ENCODE measurements around the gene SLC16A10.
"Not testable (repeated sequence)": the region's sequence is repeated elsewhere in the genome, so short reads cannot be mapped to it uniquely, and the experiment has no call there.

SLC16A10 gene

GRCh38 chr6:111132669-111133068 lies 45.4 kb downstream of the SLC16A10 start:
- H3K4me1 Mint-ChIP-seq, H3K36me3 Mint-ChIP-seq, H3K4me3 Mint-ChIP-seq, DNase-seq, H3K9me3 Mint-ChIP-seq, H3K27me3 Mint-ChIP-seq, H3K27ac Mint-ChIP-seq, CTCF ChIA-PET: not testable (repeated sequence)

GRCh38 chr6:111134236-111134869 lies 47.0 kb downstream of the SLC16A10 start:
- H3K27me3 Mint-ChIP-seq, H3K27ac Mint-ChIP-seq, H3K4me3 Mint-ChIP-seq, CTCF ChIA-PET, H3K4me1 Mint-ChIP-seq, DNase-seq, H3K9me3 Mint-ChIP-seq, H3K36me3 Mint-ChIP-seq: not testable (repeated sequence)

- CTCF ChIA-PET, H3K4me1 Mint-ChIP-seq, H3K4me3 Mint-ChIP-seq, H3K27ac Mint-ChIP-seq, H3K27me3 Mint-ChIP-seq, DNase-seq, H3K36me3 Mint-ChIP-seq, H3K9me3 Mint-ChIP-seq: not testable (repeated sequence)
Observed at GRCh38 chr6:111137489-111138093, 50.3 kb downstream of the SLC16A10 start.

GRCh38 chr6:111147440-111147839 lies 60.1 kb downstream of the SLC16A10 start:
- no peaks in the 10 kb centered on the region for H3K4me1 Mint-ChIP-seq
- no peak overlapping the region for H3K27ac Mint-ChIP-seq
- no peak overlapping the region for H3K4me3 Mint-ChIP-seq
- no peak for DNase-seq
- CTCF ChIA-PET, result no interaction called here
- H3K9me3 Mint-ChIP-seq, result peaks cover 2% of the 10 kb centered on the region
- H3K36me3 Mint-ChIP-seq, result no peaks in the 10 kb centered on the region
- no peaks in the 10 kb centered on the region for H3K27me3 Mint-ChIP-seq

GRCh38 chr6:111148110-111148509 lies 60.8 kb downstream of the SLC16A10 start:
- Mint-ChIP-seq H3K4me1 (no peaks in the 10 kb centered on the region), H3K4me3 (no peak overlapping the region), H3K9me3 (peaks cover 2% of the 10 kb centered on the region), H3K27me3 (no peaks in the 10 kb centered on the region), H3K27ac (no peak overlapping the region), H3K36me3 (no peaks in the 10 kb centered on the region)
- no peak for DNase-seq
- CTCF ChIA-PET, result no interaction called here

GRCh38 chr6:111150577-111150976 lies 63.3 kb downstream of the SLC16A10 start:
- Mint-ChIP-seq H3K27ac (no peak overlapping the region), H3K4me3 (no peak overlapping the region), H3K27me3 (no peaks in the 10 kb centered on the region), H3K4me1 (peaks cover 7% of the 10 kb centered on the region), H3K9me3 (no peaks in the 10 kb centered on the region), H3K36me3 (no peaks in the 10 kb centered on the region)
- DNase-seq, result no peak
- CTCF ChIA-PET, result no interaction called here

GRCh38 chr6:111154981-111155380 lies 67.7 kb downstream of the SLC16A10 start:
- peaks cover 5% of the 10 kb centered on the region for H3K36me3 Mint-ChIP-seq
- peaks cover 8% of the 10 kb centered on the region for H3K9me3 Mint-ChIP-seq
- no peak overlapping the region for H3K27ac Mint-ChIP-seq
- CTCF ChIA-PET, result interaction anchor here (1.4 kb wide), 1 partner anchor 98 kb away, joined by 5 read pairs; no protein-coding TSS in a partner anchor
- DNase-seq, result no peak
- no peaks in the 10 kb centered on the region for H3K27me3 Mint-ChIP-seq
- peaks cover 28% of the 10 kb centered on the region for H3K4me1 Mint-ChIP-seq
- H3K4me3 Mint-ChIP-seq, result no peak overlapping the region

GRCh38 chr6:111157412-111157811 lies 70.1 kb downstream of the SLC16A10 start:
- Mint-ChIP-seq H3K27ac (peak overlapping the region; percentile 38), H3K36me3 (peaks cover 10% of the 10 kb centered on the region)
- no peak for DNase-seq

GRCh38 chr6:111159633-111160032 lies 72.3 kb downstream of the SLC16A10 start:
- Mint-ChIP-seq H3K9me3 (peaks cover 25% of the 10 kb centered on the region), H3K36me3 (peaks cover 12% of the 10 kb centered on the region), H3K27me3 (no peaks in the 10 kb centered on the region), H3K4me1 (peaks cover 24% of the 10 kb centered on the region), H3K4me3 (no peak overlapping the region), H3K27ac (no peak overlapping the region)
- CTCF ChIA-PET, result no interaction called here
- DNase-seq, result no peak

More at GRCh38 chr6:111157412-111157811, 70.1 kb downstream of the SLC16A10 start:
- CTCF ChIA-PET, result no interaction called here
- no peaks in the 10 kb centered on the region for H3K27me3 Mint-ChIP-seq
- H3K9me3 Mint-ChIP-seq, result peaks cover 19% of the 10 kb centered on the region
- peaks cover 28% of the 10 kb centered on the region for H3K4me1 Mint-ChIP-seq
- no peak overlapping the region for H3K4me3 Mint-ChIP-seq

- DNase-seq, result no peak
- Mint-ChIP-seq H3K4me3 (no peak overlapping the region), H3K4me1 (peaks cover 15% of the 10 kb centered on the region), H3K27ac (no peak overlapping the region), H3K36me3 (peaks cover 12% of the 10 kb centered on the region), H3K27me3 (no peaks in the 10 kb centered on the region), H3K9me3 (peaks cover 25% of the 10 kb centered on the region)
- CTCF ChIA-PET, result no interaction called here
Observed at GRCh38 chr6:111161650-111162049, 74.3 kb downstream of the SLC16A10 start.

GRCh38 chr6:111162504-111162903 lies 75.2 kb downstream of the SLC16A10 start:
- CTCF ChIA-PET, result no interaction called here
- Mint-ChIP-seq H3K9me3 (peaks cover 25% of the 10 kb centered on the region), H3K36me3 (peaks cover 12% of the 10 kb centered on the region), H3K4me3 (no peak overlapping the region), H3K27me3 (no peaks in the 10 kb centered on the region), H3K27ac (no peak overlapping the region), H3K4me1 (peaks cover 8% of the 10 kb centered on the region)
- DNase-seq, result no peak

- no peak for DNase-seq
- CTCF ChIA-PET, result no interaction called here
- Mint-ChIP-seq H3K36me3 (no peaks in the 10 kb centered on the region), H3K9me3 (no peaks in the 10 kb centered on the region), H3K4me3 (no peak overlapping the region), H3K4me1 (peaks cover 19% of the 10 kb centered on the region), H3K27ac (no peak overlapping the region), H3K27me3 (no peaks in the 10 kb centered on the region)
Observed at GRCh38 chr6:111171577-111172400, 84.5 kb downstream of the SLC16A10 start.

- Mint-ChIP-seq H3K4me1 (peaks cover 19% of the 10 kb centered on the region), H3K27me3 (no peaks in the 10 kb centered on the region), H3K36me3 (no peaks in the 10 kb centered on the region), H3K9me3 (no peaks in the 10 kb centered on the region), H3K27ac (no peak overlapping the region), H3K4me3 (no peak overlapping the region)
- DNase-seq, result no peak
- CTCF ChIA-PET, result no interaction called here
Observed at GRCh38 chr6:111172563-111172962, 85.3 kb downstream of the SLC16A10 start.

- Mint-ChIP-seq H3K9me3 (no peaks in the 10 kb centered on the region), H3K27me3 (no peaks in the 10 kb centered on the region), H3K4me3 (no peak overlapping the region), H3K36me3 (peaks cover under 1% of the 10 kb centered on the region), H3K27ac (no peak overlapping the region), H3K4me1 (peaks cover 19% of the 10 kb centered on the region)
- no peak for DNase-seq
- CTCF ChIA-PET, result no interaction called here
Observed at GRCh38 chr6:111173341-111173740, 86.0 kb downstream of the SLC16A10 start.

GRCh38 chr6:111173946-111174345 lies 86.6 kb downstream of the SLC16A10 start:
- H3K27ac Mint-ChIP-seq, result no peak overlapping the region

More at GRCh38 chr6:111173946-111174345, 86.6 kb downstream of the SLC16A10 start:
- Mint-ChIP-seq H3K27me3 (no peaks in the 10 kb centered on the region), H3K4me3 (no peak overlapping the region), H3K9me3 (no peaks in the 10 kb centered on the region), H3K36me3 (peaks cover 1% of the 10 kb centered on the region), H3K4me1 (peaks cover 19% of the 10 kb centered on the region)
- CTCF ChIA-PET, result interaction anchor here (1.3 kb wide), 1 partner anchor 37 kb away, joined by 3 read pairs; no protein-coding TSS in a partner anchor
- no peak for DNase-seq

All from activated naive CD4-positive, alpha-beta T cell treated with anti-CD3 and anti-CD28 coated beads, Interleukin-2, amount 10 ng/mL, durations not matched to agents 7 days and 5 days (primary cell).